CD14-positive monocyte (primary cell): ENCODE data around the gene ARRB1. TPM values are rescaled to one million over a fixed set of nuclear protein-coding genes. Genes with fewer than 3 reads are reported as not detected.

Source experiments
- DNase-seq, 3 donors: peaks; one replicate each; pipeline ENCODE4 v3.0.0-alpha.2; 2011 to 2022
- H2AFZ ChIP-seq: 2 replicates; pipeline ENCODE4 v1.6.0; 2012; ENCODE audit warnings: mild to moderate bottlenecking, low read depth, low read length, inconsistent platforms; ENCODE audit not compliant: insufficient read depth, poor library complexity, severe bottlenecking
- H3K27ac ChIP-seq, 2 donors: 1 replicate in 1 of 2; 2 replicates in 1 of 2; pipeline ENCODE4 v1.5.1; 2012 to 2013; ENCODE audit warnings: low read length in 2 of 2, control low read depth in 1 of 2, inconsistent platforms in 1 of 2, low read depth in 1 of 2, mild to moderate bottlenecking in 1 of 2
- H3K27me3 ChIP-seq, 2 donors: one replicate each; pipeline versions ENCODE4 v1.6.0 to v1.6.1; 2011 to 2013; ENCODE audit warnings: low read length in 2 of 2; ENCODE audit not compliant: control insufficient read depth in 2 of 2, insufficient read depth in 2 of 2
- H3K36me3 ChIP-seq, 2 donors: replicated peaks in 1 of 2; 1 replicate in 1 of 2; 2 replicates in 1 of 2; pipeline versions ENCODE4 v1.5.1 to v1.6.1; 2012 to 2013; ENCODE audit warnings: low read length in 2 of 2, control low read depth in 1 of 2, inconsistent platforms in 1 of 2, mild to moderate bottlenecking in 1 of 2; ENCODE audit not compliant: insufficient read depth in 2 of 2, control insufficient read depth in 1 of 2
- H3K4me1 ChIP-seq, 2 donors: 1 replicate in 1 of 2; 2 replicates in 1 of 2; pipeline versions ENCODE4 v1.5.1 to v1.6.1; 2012 to 2013; ENCODE audit warnings: low read length in 2 of 2, control low read depth in 1 of 2, inconsistent platforms in 1 of 2, mild to moderate bottlenecking in 1 of 2, moderate library complexity in 1 of 2; ENCODE audit not compliant: insufficient read depth in 2 of 2, control insufficient read depth in 1 of 2
- H3K4me2 ChIP-seq: replicated peaks from 2 replicates; pipeline ENCODE3; 2012; ENCODE audit warnings: low read length, moderate library complexity, mild to moderate bottlenecking; ENCODE audit not compliant: poor library complexity, severe bottlenecking; ENCODE audit errors: extremely low read depth
- H3K4me3 ChIP-seq, 3 experiments: fragments of 200-600 bp in 1 of 3; sonication (generic) in 1 of 3; replicated peaks in 1 of 3; 1 replicate in 2 of 3; 2 replicates in 1 of 3; pipeline ENCODE4 v1.5.1; 2011 to 2013; ENCODE audit warnings: low read length in 3 of 3, mild to moderate bottlenecking in 3 of 3, control low read depth in 2 of 3, low read depth in 2 of 3, inconsistent platforms in 1 of 3, moderate library complexity in 1 of 3
- H3K79me2 ChIP-seq: 2 replicates; pipeline ENCODE4 v1.6.0; 2012; ENCODE audit warnings: mild to moderate bottlenecking, control low read depth, inconsistent platforms, low read length, moderate library complexity; ENCODE audit not compliant: insufficient read depth
- H3K9ac ChIP-seq: 2 replicates; pipeline ENCODE4 v1.6.0; 2017; ENCODE audit warnings: low read length, mild to moderate bottlenecking; ENCODE audit not compliant: insufficient read depth, poor library complexity, severe bottlenecking
- H3K9me3 ChIP-seq, 2 donors: replicated peaks in 1 of 2; 1 replicate in 1 of 2; 2 replicates in 1 of 2; pipeline versions ENCODE4 v1.5.1 to v1.6.1; 2012 to 2013; ENCODE audit warnings: low read length in 2 of 2, control low read depth in 1 of 2; ENCODE audit not compliant: control insufficient read depth in 1 of 2, insufficient read depth in 1 of 2
- H4K20me1 ChIP-seq: 2 replicates; pipeline ENCODE4 v1.6.0; 2012; ENCODE audit warnings: mild to moderate bottlenecking, low read length, control low read depth, moderate library complexity; ENCODE audit not compliant: insufficient read depth
- H3K27ac Mint-ChIP-seq, 7 donors: one replicate each; pipeline ENCODE4 v1.8.0; 2020; ENCODE audit warnings: mild to moderate bottlenecking in 7 of 7, mixed read lengths in 7 of 7, moderate library complexity in 6 of 7, inconsistent platforms in 2 of 7
- H3K27me3 Mint-ChIP-seq, 3 donors: one replicate each; pipeline ENCODE4 v1.8.0; 2021 to 2022; ENCODE audit warnings: low read depth in 3 of 3, mild to moderate bottlenecking in 3 of 3, mixed read lengths in 3 of 3, moderate library complexity in 3 of 3, inconsistent platforms in 1 of 3
- H3K36me3 Mint-ChIP-seq, 2 donors: one replicate each; pipeline ENCODE4 v1.8.0; 2020; ENCODE audit warnings: mixed read lengths in 2 of 2, inconsistent platforms in 1 of 2, mild to moderate bottlenecking in 1 of 2
- H3K4me1 Mint-ChIP-seq: one replicate; pipeline ENCODE4 v1.8.0; 2020; ENCODE audit warnings: mild to moderate bottlenecking, mixed read lengths
- H3K4me3 Mint-ChIP-seq, 2 donors: one replicate each; pipeline ENCODE4 v1.8.0; 2020; ENCODE audit warnings: mild to moderate bottlenecking in 2 of 2, mixed read lengths in 2 of 2, moderate library complexity in 1 of 2
- H3K9me3 Mint-ChIP-seq, 7 donors: one replicate each; pipeline ENCODE4 v1.8.0; 2020 to 2022; ENCODE audit warnings: mixed read lengths in 7 of 7, mild to moderate bottlenecking in 6 of 7, moderate library complexity in 6 of 7, inconsistent platforms in 2 of 7
- CTCF ChIP-seq: fragments of 200-600 bp; IDR thresholded peaks from one replicate; pipeline ENCODE4 v1.8.0; 2022; ENCODE audit warnings: antibody characterized with exemption, mild to moderate bottlenecking
- WGBS: methylation state at CpG from one replicate; pipeline ENCODE4 v1.1.5; 2013; ENCODE audit warnings: missing lambda C conversion rate; ENCODE audit not compliant: insufficient coverage; 5-methylcytosine and 5-hydroxymethylcytosine counted together
- intact Hi-C, 2 donors: fragments of 100-400 bp; cut with micrococcal nuclease; formaldehyde crosslinking; loops; one replicate each; pipeline versions ENCODE4 v1.15.0 to v1.15.1; 2023
- polyA plus RNA-seq, 3 donors: library from polyadenylated mRNA; depleted of rRNA in 1 of 3; unstranded in 2 of 3; stranded (reverse) in 1 of 3; fragments of 300-500 nt in 2 of 3; fragments of >200 nt in 1 of 3; fragmentation: Illumina TruSeq in 2 of 3; gene quantifications; 1 replicate in 2 of 3; 2 replicates in 1 of 3; pipeline ENCODE4 v1.2.3, GENCODE V29; 2012 to 2021

Gene ARRB1
- polyA plus RNA-seq, 3 donors, result 52.6 to 114 (median 66.5) TPM

GRCh38 chr11:75246671-75247350 is 104.7 kb downstream of the ARRB1 start:
- Histone ChIP-seq H3K27me3 (peaks cover 27 to 34% of the 10 kb centered on the region in 2 donors), H2AFZ (no peak overlapping the region), H3K4me3 (no peak overlapping the region), H3K36me3 (no peaks in the 10 kb centered on the region), H3K9ac (no peak overlapping the region), H3K9me3 (peaks cover 0 to 4% of the 10 kb centered on the region in 2 donors), H3K4me1 (peaks cover 4 to 6% of the 10 kb centered on the region in 2 donors), H4K20me1 (no peaks in the 10 kb centered on the region), H3K79me2 (no peaks in the 10 kb centered on the region), H3K27ac (no peak overlapping the region), H3K4me2 (no peak overlapping the region)
- H3K4me1 Mint-ChIP-seq, result peaks cover 5% of the 10 kb centered on the region
- no peak for DNase-seq
- intact Hi-C loops, result loop anchor here (5.0 kb wide), 3 partner anchors 105 to 320 kb away; no protein-coding TSS in a partner anchor
- H3K36me3 Mint-ChIP-seq, result peaks cover 4 to 6% of the 10 kb centered on the region in 2 donors
- WGBS, result 91% methylated on average over 8 of the region's 11 CpGs
- H3K4me3 Mint-ChIP-seq, result no peak overlapping the region
- peaks cover 42 to 55% (median 48%) of the 10 kb centered on the region in 3 donors for H3K27me3 Mint-ChIP-seq
- no peak overlapping the region for H3K27ac Mint-ChIP-seq
- TF ChIP-seq CTCF, result no peak
- H3K9me3 Mint-ChIP-seq, result peaks cover 0 to 14% (median 5%) of the 10 kb centered on the region in 7 donors

- no peak for TF ChIP-seq CTCF
- Mint-ChIP-seq H3K36me3 (peaks cover 4 to 6% of the 10 kb centered on the region in 2 donors), H3K9me3 (peaks cover 0 to 12% (median 5%) of the 10 kb centered on the region in 7 donors), H3K4me3 (no peak overlapping the region), H3K27me3 (peaks cover 42 to 56% (median 48%) of the 10 kb centered on the region in 3 donors), H3K4me1 (peaks cover 5% of the 10 kb centered on the region), H3K27ac (no peak overlapping the region)
- intact Hi-C loops, result loop anchor here (5.0 kb wide), 3 partner anchors 104 to 319 kb away; no protein-coding TSS in a partner anchor
- no peak for DNase-seq
- Histone ChIP-seq H3K79me2 (no peaks in the 10 kb centered on the region), H3K36me3 (no peaks in the 10 kb centered on the region), H3K27me3 (peaks cover 27 to 34% of the 10 kb centered on the region in 2 donors), H3K27ac (no peak overlapping the region), H3K9me3 (peaks cover 0 to 4% of the 10 kb centered on the region in 2 donors), H3K4me2 (no peak overlapping the region), H3K9ac (no peak overlapping the region), H3K4me1 (peaks cover 4 to 13% of the 10 kb centered on the region in 2 donors), H4K20me1 (no peaks in the 10 kb centered on the region), H2AFZ (no peak overlapping the region), H3K4me3 (no peak overlapping the region)
- 81% methylated on average over 5 of the region's 7 CpGs for WGBS
These were observed 105.3 kb downstream of the ARRB1 start for GRCh38 chr11:75246006-75246670.
